ENCODE measurements around the gene KCNIP1. TPM values are rescaled to one million over a fixed set of nuclear protein-coding genes. Genes with fewer than 3 reads are reported as not detected.

KCNIP1 gene
- total and polyA plus RNA-seq, 10 of the 15 experiments (the other 5 are each of a cell fraction or from before 2014, with no cell fraction given): not detected

- DNase-seq (ENCODE audit: low read depth, low spot score) (no peak), FAIRE-seq (no peak), ATAC-seq (no peak)
- no peaks in the 10 kb centered on the region for H3K9me3 ChIP-seq (replicated peaks; ENCODE audit: control insufficient read depth, insufficient read depth, low read length)
- ChIA-PET CTCF (no interaction called here), RAD21 (ENCODE audit: unreplicated experiment) (no interaction called here), SMC1A (ENCODE audit: uncharacterized antibody, unreplicated experiment) (no interaction called here), POLR2A (no interaction called here)
- H3K79me2 ChIP-seq (ENCODE audit: control insufficient read depth, insufficient read depth, low read length): no peaks in the 10 kb centered on the region
- intact Hi-C loops (cut with micrococcal nuclease; ENCODE audit: unreplicated experiment): no loop called here
- H3K27ac ChIP-seq (ENCODE audit: control insufficient read depth, insufficient read depth): no peak overlapping the region
- no peak overlapping the region for H3K9ac ChIP-seq (ENCODE audit: control insufficient read depth, insufficient read depth, low read length)
- TF ChIP-seq SIX5 (IDR thresholded peaks at IDR 0.05; ENCODE audit: low read depth, low read length, severe bottlenecking): no peak
- TF ChIP-seq HDGF (IDR thresholded peaks at IDR 0.05): no peak
- no peak for TF ChIP-seq ZNF217 (IDR thresholded peaks at IDR 0.05)
- no peak for TF ChIP-seq CBX5 (IDR thresholded peaks at IDR 0.05; ENCODE audit: low read depth)
- TF ChIP-seq, protein P1, sequence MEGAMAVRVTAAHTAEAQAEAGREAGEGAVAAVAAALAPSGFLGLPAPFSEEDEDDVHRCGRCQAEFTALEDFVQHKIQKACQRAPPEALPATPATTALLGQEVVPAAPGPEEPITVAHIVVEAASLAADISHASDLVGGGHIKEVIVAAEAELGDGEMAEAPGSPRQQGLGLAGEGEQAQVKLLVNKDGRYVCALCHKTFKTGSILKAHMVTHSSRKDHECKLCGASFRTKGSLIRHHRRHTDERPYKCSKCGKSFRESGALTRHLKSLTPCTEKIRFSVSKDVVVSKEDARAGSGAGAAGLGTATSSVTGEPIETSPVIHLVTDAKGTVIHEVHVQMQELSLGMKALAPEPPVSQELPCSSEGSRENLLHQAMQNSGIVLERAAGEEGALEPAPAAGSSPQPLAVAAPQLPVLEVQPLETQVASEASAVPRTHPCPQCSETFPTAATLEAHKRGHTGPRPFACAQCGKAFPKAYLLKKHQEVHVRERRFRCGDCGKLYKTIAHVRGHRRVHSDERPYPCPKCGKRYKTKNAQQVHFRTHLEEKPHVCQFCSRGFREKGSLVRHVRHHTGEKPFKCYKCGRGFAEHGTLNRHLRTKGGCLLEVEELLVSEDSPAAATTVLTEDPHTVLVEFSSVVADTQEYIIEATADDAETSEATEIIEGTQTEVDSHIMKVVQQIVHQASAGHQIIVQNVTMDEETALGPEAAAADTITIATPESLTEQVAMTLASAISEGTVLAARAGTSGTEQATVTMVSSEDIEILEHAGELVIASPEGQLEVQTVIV (IDR thresholded peaks at IDR 0.05; ENCODE audit: borderline replicate concordance, partially characterized antibody): no peak
- no peak for TF ChIP-seq MYB (IDR thresholded peaks at IDR 0.05; ENCODE audit: borderline replicate concordance, low read depth, low read length)
- TF ChIP-seq TBL1XR1 (IDR thresholded peaks at IDR 0.05; ENCODE audit: low read depth, low read length): no peak
- H3K27me3 ChIP-seq (replicated peaks in 1 of 2; ENCODE audit: control insufficient read depth in 2 of 2, insufficient read depth in 2 of 2, low read length in 1 of 2): no peaks in the 10 kb centered on the region; a peak in 2 of 4 replicates
- no peaks in the 10 kb centered on the region for H3K36me3 ChIP-seq (ENCODE audit: control insufficient read depth in 2 of 2, insufficient read depth in 2 of 2, low read length in 1 of 2)
- H3K4me2 ChIP-seq (ENCODE audit: control insufficient read depth, insufficient read depth): no peak overlapping the region
- in situ Hi-C loops (cut with MboI): no loop called here
- BruUV-seq (replicated peaks): no TSS peak
- H2AFZ ChIP-seq (ENCODE audit: control insufficient read depth, low read depth, low read length): no peak overlapping the region
- no peaks in the 10 kb centered on the region for H4K20me1 ChIP-seq (ENCODE audit: control insufficient read depth, insufficient read depth)
- WGBS (ENCODE audit: insufficient coverage, insufficient replicate concordance, low lambda C conversion rate, missing lambda C conversion rate): 3% methylated on average over 2 of the region's 2 CpGs
- H3K4me1 ChIP-seq (ENCODE audit: control insufficient read depth, insufficient read depth, low read length): no peaks in the 10 kb centered on the region
- no peak overlapping the region for H3K4me3 ChIP-seq
Observed at GRCh38 chr5:170481849-170482248, 22.0 kb upstream of the KCNIP1 start.

Data from GM12878 (cell line).